ENCODE results near the gene SAMD1.

Gene SAMD1

GRCh38 chr19:14090509-14091080 lies at the start of gene SAMD1:
SAMD1 (minus strand) TSS chr19:14090751.
- Histone ChIP-seq H3K36me3 (ENCODE audit: insufficient read depth, low read depth, low read length) (peaks cover 16% of the 10 kb centered on the region), H3K27ac (ENCODE audit: low read length) (no peak within 1 kb of the TSS), H3K9ac (ENCODE audit: low read depth, low read length) (peak within 1 kb of the TSS; percentile 68; the same call in 1 of the 2 replicates), H3K27me3 (ENCODE audit: insufficient read depth, low read length) (peaks cover 25% of the 10 kb centered on the region), H3K4me1 (ENCODE audit: insufficient read depth, low read length) (no peaks in the 10 kb centered on the region; the same call in 1 of the 2 replicates), H3K9me3 (ENCODE audit: insufficient read depth, low read depth, low read length) (peaks cover 5% of the 10 kb centered on the region; the same call in 1 of the 2 replicates), H3K4me3 (ENCODE audit: low read length) (peak within 1 kb of the TSS; percentile 85)

- Histone ChIP-seq H3K27me3 (ENCODE audit: insufficient read depth, low read length) (no peaks in the 10 kb centered on the region), H3K9me3 (ENCODE audit: insufficient read depth, low read depth, low read length) (no peaks in the 10 kb centered on the region), H3K36me3 (ENCODE audit: insufficient read depth, low read depth, low read length) (no peaks in the 10 kb centered on the region)
These were observed 49.4 kb upstream of the SAMD1 start for GRCh38 chr19:14139944-14140343.

GRCh38 chr19:14138576-14139265 lies 48.2 kb upstream of the SAMD1 start:
- H3K9me3 ChIP-seq (ENCODE audit: insufficient read depth, low read depth, low read length): no peaks in the 10 kb centered on the region
- H3K9ac ChIP-seq (ENCODE audit: low read depth, low read length): no peak overlapping the region
- no peaks in the 10 kb centered on the region for H3K27me3 ChIP-seq (ENCODE audit: insufficient read depth, low read length)
- H3K27ac ChIP-seq (ENCODE audit: low read length): no peak overlapping the region
- peaks cover 10% of the 10 kb centered on the region; the same call in 1 of the 2 replicates for H3K4me1 ChIP-seq (ENCODE audit: insufficient read depth, low read length)
- no peak overlapping the region for H3K4me3 ChIP-seq (ENCODE audit: low read length)
- no peaks in the 10 kb centered on the region for H3K36me3 ChIP-seq (ENCODE audit: insufficient read depth, low read depth, low read length)

More at GRCh38 chr19:14139944-14140343, 49.4 kb upstream of the SAMD1 start:
- H3K9ac ChIP-seq (ENCODE audit: low read depth, low read length): no peak overlapping the region
- H3K4me1 ChIP-seq (ENCODE audit: insufficient read depth, low read length): peaks cover 8% of the 10 kb centered on the region; the same call in 1 of the 2 replicates
- no peak overlapping the region for H3K4me3 ChIP-seq (ENCODE audit: low read length)
- H3K27ac ChIP-seq (ENCODE audit: low read length): no peak overlapping the region

GRCh38 chr19:14136509-14137281 lies 46.1 kb upstream of the SAMD1 start, which contains the start of gene ASF1B:
ASF1B (minus strand) TSS chr19:14136589; CDS start chr19:14136456, 133 bp downstream.
- Histone ChIP-seq H3K9me3 (ENCODE audit: insufficient read depth, low read depth, low read length) (no peaks in the 10 kb centered on the region), H3K27ac (ENCODE audit: low read length) (peak within 1 kb of the TSS; percentile 86), H3K27me3 (ENCODE audit: insufficient read depth, low read length) (no peaks in the 10 kb centered on the region), H3K4me1 (ENCODE audit: insufficient read depth, low read length) (peaks cover 10% of the 10 kb centered on the region; the same call in 1 of the 2 replicates), H3K4me3 (ENCODE audit: low read length) (peak within 1 kb of the TSS; percentile 86), H3K36me3 (ENCODE audit: insufficient read depth, low read depth, low read length) (peaks cover 10% of the 10 kb centered on the region; the same call in 1 of the 2 replicates), H3K9ac (ENCODE audit: low read depth, low read length) (peak within 1 kb of the TSS; percentile 87; the same call in 1 of the 2 replicates)

GRCh38 chr19:14135985-14136508 lies 45.5 kb upstream of the SAMD1 start:
- peaks cover 10% of the 10 kb centered on the region; the same call in 1 of the 2 replicates for H3K4me1 ChIP-seq (ENCODE audit: insufficient read depth, low read length)
- peak overlapping the region; percentile 86 for H3K4me3 ChIP-seq (ENCODE audit: low read length)
- H3K9ac ChIP-seq (ENCODE audit: low read depth, low read length): peak overlapping the region; percentile 87; the same call in 1 of the 2 replicates
- peak overlapping the region; percentile 86 for H3K27ac ChIP-seq (ENCODE audit: low read length)
- H3K9me3 ChIP-seq (ENCODE audit: insufficient read depth, low read depth, low read length): no peaks in the 10 kb centered on the region
- H3K27me3 ChIP-seq (ENCODE audit: insufficient read depth, low read length): no peaks in the 10 kb centered on the region
- H3K36me3 ChIP-seq (ENCODE audit: insufficient read depth, low read depth, low read length): peaks cover 11% of the 10 kb centered on the region; the same call in 1 of the 2 replicates

GRCh38 chr19:14135355-14135754 lies 44.8 kb upstream of the SAMD1 start:
- peaks cover 11% of the 10 kb centered on the region; the same call in 1 of the 2 replicates for H3K36me3 ChIP-seq (ENCODE audit: insufficient read depth, low read depth, low read length)

GRCh38 chr19:14127929-14128509 lies 37.5 kb upstream of the SAMD1 start:
- no peak overlapping the region for H3K4me3 ChIP-seq (ENCODE audit: low read length)
- H3K27ac ChIP-seq (ENCODE audit: low read length): no peak overlapping the region
- H3K36me3 ChIP-seq (ENCODE audit: insufficient read depth, low read depth, low read length): peaks cover 40% of the 10 kb centered on the region
- H3K9ac ChIP-seq (ENCODE audit: low read depth, low read length): no peak overlapping the region
- no peaks in the 10 kb centered on the region for H3K27me3 ChIP-seq (ENCODE audit: insufficient read depth, low read length)
- H3K4me1 ChIP-seq (ENCODE audit: insufficient read depth, low read length): no peaks in the 10 kb centered on the region
- no peaks in the 10 kb centered on the region for H3K9me3 ChIP-seq (ENCODE audit: insufficient read depth, low read depth, low read length)

More at GRCh38 chr19:14135355-14135754, 44.8 kb upstream of the SAMD1 start:
- Histone ChIP-seq H3K9ac (ENCODE audit: low read depth, low read length) (peak overlapping the region; percentile 87; the same call in 1 of the 2 replicates), H3K27ac (ENCODE audit: low read length) (no peak overlapping the region), H3K9me3 (ENCODE audit: insufficient read depth, low read depth, low read length) (no peaks in the 10 kb centered on the region), H3K4me3 (ENCODE audit: low read length) (peak overlapping the region; percentile 86), H3K27me3 (ENCODE audit: insufficient read depth, low read length) (no peaks in the 10 kb centered on the region), H3K4me1 (ENCODE audit: insufficient read depth, low read length) (peaks cover 10% of the 10 kb centered on the region; the same call in 1 of the 2 replicates)

- no peaks in the 10 kb centered on the region for H3K4me1 ChIP-seq (ENCODE audit: insufficient read depth, low read length)
- no peaks in the 10 kb centered on the region for H3K27me3 ChIP-seq (ENCODE audit: insufficient read depth, low read length)
- no peak overlapping the region for H3K27ac ChIP-seq (ENCODE audit: low read length)
- H3K9me3 ChIP-seq (ENCODE audit: insufficient read depth, low read depth, low read length): no peaks in the 10 kb centered on the region
- peaks cover 35% of the 10 kb centered on the region for H3K36me3 ChIP-seq (ENCODE audit: insufficient read depth, low read depth, low read length)
- no peak overlapping the region for H3K9ac ChIP-seq (ENCODE audit: low read depth, low read length)
- H3K4me3 ChIP-seq (ENCODE audit: low read length): no peak overlapping the region
These were observed 36.6 kb upstream of the SAMD1 start for GRCh38 chr19:14127176-14127575.

GRCh38 chr19:14122924-14123323 lies 32.4 kb upstream of the SAMD1 start:
- H3K4me1 ChIP-seq (ENCODE audit: insufficient read depth, low read length): peaks cover 7% of the 10 kb centered on the region; the same call in 1 of the 2 replicates
- H3K27ac ChIP-seq (ENCODE audit: low read length): no peak overlapping the region
- H3K9me3 ChIP-seq (ENCODE audit: insufficient read depth, low read depth, low read length): no peaks in the 10 kb centered on the region
- H3K9ac ChIP-seq (ENCODE audit: low read depth, low read length): no peak overlapping the region
- no peaks in the 10 kb centered on the region for H3K27me3 ChIP-seq (ENCODE audit: insufficient read depth, low read length)
- H3K36me3 ChIP-seq (ENCODE audit: insufficient read depth, low read depth, low read length): peaks cover 35% of the 10 kb centered on the region
- H3K4me3 ChIP-seq (ENCODE audit: low read length): no peak overlapping the region

- H3K4me3 ChIP-seq (ENCODE audit: low read length): no peak overlapping the region
- peaks cover 10% of the 10 kb centered on the region; the same call in 1 of the 2 replicates for H3K4me1 ChIP-seq (ENCODE audit: insufficient read depth, low read length)
- H3K36me3 ChIP-seq (ENCODE audit: insufficient read depth, low read depth, low read length): peaks cover 29% of the 10 kb centered on the region
- H3K27me3 ChIP-seq (ENCODE audit: insufficient read depth, low read length): no peaks in the 10 kb centered on the region
- H3K27ac ChIP-seq (ENCODE audit: low read length): no peak overlapping the region
- no peak overlapping the region for H3K9ac ChIP-seq (ENCODE audit: low read depth, low read length)
- H3K9me3 ChIP-seq (ENCODE audit: insufficient read depth, low read depth, low read length): no peaks in the 10 kb centered on the region
These were observed 29.9 kb upstream of the SAMD1 start for GRCh38 chr19:14120497-14120780.
